Measurements from ENCODE around the gene PNKD. TPM values are rescaled to one million over a fixed set of nuclear protein-coding genes. Genes with fewer than 3 reads are reported as not detected.

PNKD gene
- total and polyA plus RNA-seq, 9 donors: 23.3 to 74.5 (median 48.1) TPM

GRCh38 chr2:218293715-218294429 lies 23.6 kb downstream of the PNKD start:
- no peaks in the 10 kb centered on the region for H3K27me3 ChIP-seq
- no peaks in the 10 kb centered on the region for H3K9me3 ChIP-seq
- intact Hi-C loops (cut with DNase I): loop anchor here in 2 of 4 donors (5.0 to 10.0 kb wide), 2 partner anchors 103 to 171 kb away; partner anchors contain the start of gene CTDSP1 (in 1 of the 2)
- H3K27ac ChIP-seq: no peak overlapping the region
- WGBS, 3 donors: 64 to 70% (median 65%) methylated on average over 5 of the region's 5 CpGs
- DNase-seq: no peak
- peaks cover 7% of the 10 kb centered on the region for H3K4me1 ChIP-seq (ENCODE audit: insufficient read depth)
- TF ChIP-seq EP300 (IDR thresholded peaks at IDR 0.05) (no peak), CTCF (IDR thresholded peaks at IDR 0.05) (no peak), POLR2A (IDR thresholded peaks at IDR 0.05) (no peak)
- no peaks in the 10 kb centered on the region for H3K36me3 ChIP-seq
- H3K4me3 ChIP-seq: no peak overlapping the region

- no peak overlapping the region for H3K27ac ChIP-seq
- no peaks in the 10 kb centered on the region for H3K9me3 ChIP-seq
- DNase-seq: no peak
- 86 to 93% (median 88%) methylated on average over 5 of the region's 5 CpGs for WGBS, 3 donors
- intact Hi-C loops (cut with DNase I): loop anchor here (5.0 to 10.0 kb wide), 3 partner anchors 98 to 170 kb away; partner anchors contain the start of gene CTDSP1 (in 1 of the 4)
- no peaks in the 10 kb centered on the region for H3K36me3 ChIP-seq
- H3K4me1 ChIP-seq (ENCODE audit: insufficient read depth): peaks cover 7% of the 10 kb centered on the region
- TF ChIP-seq POLR2A (IDR thresholded peaks at IDR 0.05) (no peak), CTCF (IDR thresholded peaks at IDR 0.05) (no peak), EP300 (IDR thresholded peaks at IDR 0.05) (no peak)
- no peak overlapping the region for H3K4me3 ChIP-seq
- H3K27me3 ChIP-seq: no peaks in the 10 kb centered on the region
Observed at GRCh38 chr2:218294430-218295022, 24.2 kb downstream of the PNKD start.

GRCh38 chr2:218295029-218295428 lies 24.7 kb downstream of the PNKD start:
- WGBS, 3 donors: 58 to 67% (median 60%) methylated on average over 7 of the region's 7 CpGs
- intact Hi-C loops (cut with DNase I): loop anchor here in 3 of 4 donors (5.0 to 10.0 kb wide), 2 partner anchors 97 to 170 kb away; no protein-coding TSS in a partner anchor
- no peak overlapping the region for H3K4me3 ChIP-seq
- no peaks in the 10 kb centered on the region for H3K27me3 ChIP-seq
- peaks cover 5% of the 10 kb centered on the region for H3K4me1 ChIP-seq (ENCODE audit: insufficient read depth)
- DNase-seq: no peak
- TF ChIP-seq CTCF (IDR thresholded peaks at IDR 0.05) (no peak), EP300 (IDR thresholded peaks at IDR 0.05) (no peak), POLR2A (IDR thresholded peaks at IDR 0.05) (no peak)
- no peak overlapping the region for H3K27ac ChIP-seq
- H3K9me3 ChIP-seq: no peaks in the 10 kb centered on the region
- H3K36me3 ChIP-seq: no peaks in the 10 kb centered on the region

GRCh38 chr2:218296200-218296599 lies 25.9 kb downstream of the PNKD start:
- intact Hi-C loops (cut with DNase I): loop anchor here in 3 of 4 donors (5.0 to 10.0 kb wide), 2 partner anchors 96 to 169 kb away; no protein-coding TSS in a partner anchor
- DNase-seq: no peak

More at GRCh38 chr2:218296200-218296599, 25.9 kb downstream of the PNKD start:
- Histone ChIP-seq H3K36me3 (no peaks in the 10 kb centered on the region), H3K4me3 (no peak overlapping the region), H3K9me3 (no peaks in the 10 kb centered on the region), H3K4me1 (ENCODE audit: insufficient read depth) (no peaks in the 10 kb centered on the region), H3K27me3 (no peaks in the 10 kb centered on the region), H3K27ac (no peak overlapping the region)
- TF ChIP-seq POLR2A (IDR thresholded peaks at IDR 0.05) (no peak), EP300 (IDR thresholded peaks at IDR 0.05) (no peak), CTCF (IDR thresholded peaks at IDR 0.05) (no peak)
- 77 to 88% (median 78%) methylated on average over 1 of the region's 1 CpG for WGBS, 3 donors
